ENCODE results near the gene PSG6. TPM values are rescaled to one million over a fixed set of nuclear protein-coding genes. Genes with fewer than 3 reads are reported as not detected.
A peak's percentile ranks its signal among the peaks of the same experiment; 100 is the strongest.
"Not testable (repeated sequence)": the region's sequence is repeated elsewhere in the genome, so short reads cannot be mapped to it uniquely, and the experiment has no call there.

Gene PSG6
- total RNA-seq, 4 donors from 2014 or later, result not detected

DNA sequence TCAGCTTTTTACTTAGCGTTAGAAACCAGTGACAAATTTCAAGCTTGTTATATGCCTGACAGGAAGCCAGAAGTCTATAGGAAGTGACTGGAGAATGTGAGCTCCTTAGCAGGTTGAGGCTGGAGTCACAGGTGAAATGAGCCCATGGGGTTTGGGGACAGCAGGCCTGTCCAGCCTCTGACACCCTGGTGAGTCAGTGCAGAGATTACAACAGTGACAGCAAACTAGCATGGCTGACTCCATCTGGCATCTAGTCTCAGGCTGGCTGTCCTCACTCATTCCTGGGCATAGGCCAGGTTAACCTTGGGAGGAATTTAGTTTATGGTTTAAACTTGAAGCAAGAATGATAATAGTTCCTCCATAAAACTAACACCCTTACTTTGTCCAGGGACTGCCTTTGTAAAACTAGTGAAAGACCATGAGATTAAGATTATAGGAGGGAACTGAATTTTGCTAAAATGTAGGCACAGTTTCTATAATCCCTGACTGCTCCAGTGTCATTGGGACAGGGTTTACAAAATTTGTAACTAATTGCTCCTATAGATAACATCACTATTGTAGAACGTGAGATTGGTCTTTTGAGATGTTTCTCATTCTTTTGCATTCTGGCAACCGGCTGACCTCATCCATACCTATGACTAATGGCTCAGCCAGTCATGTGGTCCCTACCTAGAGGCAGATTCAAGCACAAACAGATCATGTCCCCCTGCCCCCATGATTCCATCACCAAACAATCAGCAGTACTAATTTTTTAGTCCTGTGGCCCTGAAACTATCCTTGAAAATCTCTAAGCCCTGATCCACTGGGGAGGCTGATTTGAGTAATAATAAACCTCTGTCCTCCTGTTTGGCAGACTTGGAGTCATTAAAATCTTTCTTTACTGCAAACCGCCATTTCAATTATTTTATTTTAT, 42.5 kb downstream of the PSG6 start:
- DNase-seq; H3K9me3 ChIP-seq; H3K27me3 ChIP-seq; H3K4me1 ChIP-seq; H3K4me3 ChIP-seq (replicated peaks in 1 of 3); H3K36me3 ChIP-seq; H3K27ac ChIP-seq; intact Hi-C loops (cut with DNase I): not testable (repeated sequence)
- 67 to 85% methylated on average over 4 of the region's 4 CpGs for WGBS, 2 donors

DNA sequence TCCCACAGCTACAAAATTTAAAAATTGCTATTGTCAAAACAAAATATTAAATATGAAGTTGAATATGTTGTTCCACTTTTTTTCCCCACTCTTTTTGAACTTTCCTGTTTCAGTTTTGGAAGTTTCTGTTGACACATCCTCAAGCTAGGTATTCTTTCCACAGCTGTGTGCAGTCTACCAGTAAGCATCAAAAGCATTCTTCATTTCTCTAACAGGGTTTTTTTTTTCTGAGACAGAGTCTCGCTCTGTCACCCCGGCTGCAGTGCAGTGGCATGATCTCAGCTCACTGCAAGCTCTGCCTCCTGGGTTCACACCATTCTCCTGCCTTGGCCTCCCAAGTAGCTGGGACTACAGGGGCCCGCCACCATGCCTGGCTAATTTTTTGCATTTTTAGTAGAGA, 43.6 kb downstream of the PSG6 start:
- H3K4me1 ChIP-seq; H3K36me3 ChIP-seq; H3K9me3 ChIP-seq; intact Hi-C loops (cut with DNase I); H3K27me3 ChIP-seq; H3K27ac ChIP-seq; H3K4me3 ChIP-seq (replicated peaks in 1 of 3); DNase-seq: not testable (repeated sequence)
- WGBS, 2 donors, result 63 to 75% methylated on average over 3 of the region's 3 CpGs

DNA sequence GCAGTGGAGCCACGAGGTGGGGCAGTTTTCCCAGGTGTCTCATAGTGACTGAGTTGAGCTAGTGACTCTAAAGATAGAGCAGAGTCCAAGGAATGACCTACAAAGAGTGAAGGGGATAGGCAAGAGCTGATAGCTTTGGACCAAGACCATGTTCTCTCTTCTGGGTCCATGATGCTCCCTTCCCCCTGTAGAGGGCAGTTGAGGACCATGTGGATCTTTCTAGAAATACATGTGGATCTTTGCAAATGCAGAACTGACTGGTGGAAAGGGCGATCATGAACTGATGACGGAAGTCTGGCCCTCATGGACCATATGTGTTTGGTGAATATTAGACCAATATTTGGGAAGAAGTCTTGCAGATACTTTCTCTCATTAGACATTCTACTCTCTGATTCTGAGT, 45.1 kb downstream of the PSG6 start:
- WGBS, 2 donors, result 63 to 78% methylated on average over 3 of the region's 3 CpGs
- Histone ChIP-seq H3K9me3 (no peaks in the 10 kb centered on the region), H3K4me3 (replicated peaks in 1 of 3) (no peak overlapping the region), H3K27ac (no peak overlapping the region), H3K27me3 (no peaks in the 10 kb centered on the region), H3K4me1 (no peaks in the 10 kb centered on the region), H3K36me3 (no peaks in the 10 kb centered on the region)
- no peak for TF ChIP-seq POLR2A (IDR thresholded peaks at IDR 0.05)
- TF ChIP-seq, protein P1, sequence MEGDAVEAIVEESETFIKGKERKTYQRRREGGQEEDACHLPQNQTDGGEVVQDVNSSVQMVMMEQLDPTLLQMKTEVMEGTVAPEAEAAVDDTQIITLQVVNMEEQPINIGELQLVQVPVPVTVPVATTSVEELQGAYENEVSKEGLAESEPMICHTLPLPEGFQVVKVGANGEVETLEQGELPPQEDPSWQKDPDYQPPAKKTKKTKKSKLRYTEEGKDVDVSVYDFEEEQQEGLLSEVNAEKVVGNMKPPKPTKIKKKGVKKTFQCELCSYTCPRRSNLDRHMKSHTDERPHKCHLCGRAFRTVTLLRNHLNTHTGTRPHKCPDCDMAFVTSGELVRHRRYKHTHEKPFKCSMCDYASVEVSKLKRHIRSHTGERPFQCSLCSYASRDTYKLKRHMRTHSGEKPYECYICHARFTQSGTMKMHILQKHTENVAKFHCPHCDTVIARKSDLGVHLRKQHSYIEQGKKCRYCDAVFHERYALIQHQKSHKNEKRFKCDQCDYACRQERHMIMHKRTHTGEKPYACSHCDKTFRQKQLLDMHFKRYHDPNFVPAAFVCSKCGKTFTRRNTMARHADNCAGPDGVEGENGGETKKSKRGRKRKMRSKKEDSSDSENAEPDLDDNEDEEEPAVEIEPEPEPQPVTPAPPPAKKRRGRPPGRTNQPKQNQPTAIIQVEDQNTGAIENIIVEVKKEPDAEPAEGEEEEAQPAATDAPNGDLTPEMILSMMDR (IDR thresholded peaks at IDR 0.05), result no peak
- intact Hi-C loops (cut with DNase I), result no loop called here
- no peak for DNase-seq

- Histone ChIP-seq H3K27ac (no peak overlapping the region), H3K36me3 (no peaks in the 10 kb centered on the region), H3K4me1 (no peaks in the 10 kb centered on the region), H3K27me3 (no peaks in the 10 kb centered on the region), H3K9me3 (no peaks in the 10 kb centered on the region), H3K4me3 (replicated peaks in 1 of 3) (no peak overlapping the region)
- intact Hi-C loops (cut with DNase I), result no loop called here
- DNase-seq, result no peak
- TF ChIP-seq, protein P1 (IDR thresholded peaks at IDR 0.05), result no peak
- no peak for TF ChIP-seq POLR2A (IDR thresholded peaks at IDR 0.05)
- 61 to 76% methylated on average over 5 of the region's 5 CpGs for WGBS, 2 donors
Observed at GRCh38 chr19:42857544-42857867, 60.2 kb downstream of the PSG6 start.

DNA sequence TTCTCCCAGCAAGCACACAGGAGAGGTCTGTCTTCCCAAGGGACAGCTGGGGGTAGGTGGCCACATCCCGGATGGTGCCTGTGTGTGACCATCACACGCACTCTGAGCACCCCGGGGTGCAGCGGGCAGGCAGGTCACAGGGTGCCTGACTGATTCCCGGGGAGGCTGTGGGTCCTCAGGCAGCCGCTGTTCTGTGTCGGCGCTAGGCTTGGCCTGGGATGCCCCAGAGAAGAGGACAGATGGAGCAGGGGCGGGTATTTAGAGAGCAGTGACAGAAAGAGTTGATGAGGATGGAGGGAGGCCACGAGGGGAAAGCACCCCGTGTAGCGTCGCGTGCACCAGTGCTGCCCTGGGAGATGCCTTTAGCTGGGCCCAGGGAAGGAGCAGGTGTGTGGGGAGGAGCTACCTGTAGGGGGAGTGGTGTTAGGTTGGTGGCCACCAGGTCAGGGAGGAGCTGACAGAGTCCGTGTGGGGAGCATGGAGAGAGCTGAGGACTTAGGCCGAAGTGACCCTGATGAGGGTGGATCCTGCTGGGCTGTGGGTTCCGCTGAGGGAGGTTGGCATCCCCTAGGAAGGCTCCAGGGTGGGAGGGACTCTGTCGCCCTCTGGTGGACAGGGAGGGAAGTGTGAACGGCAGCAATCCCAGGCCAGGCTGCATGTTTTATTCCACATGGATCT, 60.7 kb downstream of the PSG6 start:
- WGBS, 2 donors, result 77 to 81% methylated on average over 19 of the region's 19 CpGs
- H3K4me1 ChIP-seq; H3K4me3 ChIP-seq (replicated peaks in 1 of 3); H3K27ac ChIP-seq; H3K36me3 ChIP-seq; H3K27me3 ChIP-seq; H3K9me3 ChIP-seq; intact Hi-C loops (cut with DNase I); DNase-seq: not testable (repeated sequence)
- TF ChIP-seq, protein P1 (IDR thresholded peaks at IDR 0.05), result peak in 2 of 6 experiments; percentile 22 to 39

DNA sequence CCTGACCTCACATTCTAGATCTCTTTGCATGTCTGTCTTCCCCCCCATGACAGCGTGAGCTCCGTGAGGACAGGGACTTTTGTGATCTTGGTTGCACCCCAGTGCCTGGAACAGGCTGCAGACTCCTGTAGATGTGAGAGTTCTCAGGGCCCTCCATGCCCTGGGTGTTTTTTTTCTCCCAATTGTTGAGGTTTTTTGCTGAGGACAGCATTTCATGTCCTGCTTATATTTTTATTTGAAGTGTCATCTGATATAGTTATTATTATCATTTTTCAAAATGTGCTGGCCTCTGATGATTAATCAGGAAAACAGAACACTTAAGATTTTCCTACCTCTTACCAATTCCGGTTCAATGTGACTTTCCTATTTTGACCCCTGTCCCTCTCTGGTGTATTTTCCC, 62.9 kb downstream of the PSG6 start:
- H3K27ac ChIP-seq; H3K27me3 ChIP-seq; DNase-seq; H3K4me3 ChIP-seq (replicated peaks in 1 of 3); intact Hi-C loops (cut with DNase I); H3K9me3 ChIP-seq; H3K4me1 ChIP-seq; H3K36me3 ChIP-seq: not testable (repeated sequence)
- 57 to 61% methylated on average over 3 of the region's 3 CpGs for WGBS, 2 donors

DNA sequence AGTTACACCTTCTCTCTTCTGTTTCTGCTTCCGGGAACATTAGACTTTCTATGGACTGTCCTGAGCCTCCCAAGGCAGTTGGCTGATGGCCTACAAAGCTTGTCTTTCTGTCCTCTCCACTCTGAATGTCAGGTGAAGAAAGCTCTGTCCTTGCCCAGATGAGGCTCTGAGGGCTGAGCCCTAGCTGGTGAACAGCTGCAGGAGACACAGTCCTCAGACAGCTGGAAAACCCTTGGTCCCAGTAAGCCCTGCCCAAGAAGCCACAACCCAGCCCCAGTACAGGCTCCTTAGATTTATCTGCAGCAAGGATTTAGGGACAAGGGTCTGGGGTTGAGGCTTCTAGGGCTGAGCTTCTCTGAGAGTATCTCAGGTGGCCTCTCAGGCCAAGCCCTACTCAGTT, 64.5 kb downstream of the PSG6 start:
- 96 to 97% methylated on average over 1 of the region's 1 CpG for WGBS, 2 donors
- H3K4me1 ChIP-seq; intact Hi-C loops (cut with DNase I); H3K27me3 ChIP-seq; H3K36me3 ChIP-seq; H3K27ac ChIP-seq; H3K9me3 ChIP-seq; DNase-seq; H3K4me3 ChIP-seq (replicated peaks in 1 of 3): not testable (repeated sequence)

DNA sequence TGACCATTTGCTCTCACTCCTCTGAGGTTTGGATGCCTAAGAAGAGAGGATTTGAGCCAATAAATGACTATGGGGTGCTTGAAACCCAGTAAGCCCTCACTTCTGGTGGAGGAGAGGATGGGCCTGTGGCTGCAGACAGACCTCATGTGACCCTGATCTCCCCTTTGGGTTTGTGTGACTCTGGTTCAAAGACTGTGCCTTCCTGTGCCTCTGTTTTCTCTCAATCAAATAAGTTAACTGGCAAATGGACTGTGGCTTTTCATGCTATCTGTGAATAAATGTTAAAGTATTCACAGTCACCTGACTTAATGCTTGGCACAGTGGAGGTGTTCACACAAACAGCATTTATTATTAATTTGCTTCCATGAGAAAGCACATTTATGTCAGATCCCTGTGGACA, 64.9 kb downstream of the PSG6 start:
- intact Hi-C loops (cut with DNase I); H3K27ac ChIP-seq; DNase-seq: not testable (repeated sequence)

More for the DNA sequence above, 64.9 kb downstream of the PSG6 start:
- H3K4me3 ChIP-seq (replicated peaks in 1 of 3); H3K9me3 ChIP-seq; H3K36me3 ChIP-seq; H3K4me1 ChIP-seq; H3K27me3 ChIP-seq: not testable (repeated sequence)

Data from thyroid gland (tissue), 4 donors.